Measurements from ENCODE around the gene MPND.

The MPND gene

DNA sequence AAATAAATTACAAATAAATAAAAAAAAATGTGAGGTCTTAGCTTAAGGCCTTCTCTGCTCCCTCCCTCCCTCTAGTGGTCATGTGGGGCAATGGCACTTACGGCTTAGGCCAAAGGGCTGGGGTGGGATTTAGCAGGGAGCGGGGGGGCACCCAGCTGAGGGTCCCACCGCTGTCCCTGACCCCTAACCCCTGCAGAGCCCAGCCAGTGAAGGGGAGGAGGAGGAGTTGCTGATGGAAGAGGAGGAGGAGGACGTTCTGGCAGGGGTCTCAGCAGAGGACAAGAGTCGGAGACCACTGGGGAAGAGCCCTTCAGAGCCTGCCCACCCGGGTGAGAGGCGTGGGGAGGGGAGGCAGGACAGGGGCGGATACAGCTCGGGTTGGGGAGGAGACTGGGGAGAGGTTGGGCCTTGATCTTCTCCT, 9.3 kb downstream of the MPND start:
- peak; percentile 94 for TF ChIP-seq CTCF (IDR thresholded peaks at IDR 0.05; ENCODE audit: low read depth, low read length)
- no peak overlapping the region for H3K4me3 ChIP-seq (ENCODE audit: low read depth, low read length)

GRCh38 chr19:4354282-4354681, 10.9 kb downstream of the MPND start:
- H3K4me3 ChIP-seq (ENCODE audit: low read depth, low read length): no peak overlapping the region
- TF ChIP-seq CTCF (IDR thresholded peaks at IDR 0.05; ENCODE audit: low read depth, low read length): no peak

GRCh38 chr19:4354897-4355296, 11.5 kb downstream of the MPND start:
- H3K4me3 ChIP-seq (ENCODE audit: low read depth, low read length): no peak overlapping the region
- no peak for TF ChIP-seq CTCF (IDR thresholded peaks at IDR 0.05; ENCODE audit: low read depth, low read length)

DNA sequence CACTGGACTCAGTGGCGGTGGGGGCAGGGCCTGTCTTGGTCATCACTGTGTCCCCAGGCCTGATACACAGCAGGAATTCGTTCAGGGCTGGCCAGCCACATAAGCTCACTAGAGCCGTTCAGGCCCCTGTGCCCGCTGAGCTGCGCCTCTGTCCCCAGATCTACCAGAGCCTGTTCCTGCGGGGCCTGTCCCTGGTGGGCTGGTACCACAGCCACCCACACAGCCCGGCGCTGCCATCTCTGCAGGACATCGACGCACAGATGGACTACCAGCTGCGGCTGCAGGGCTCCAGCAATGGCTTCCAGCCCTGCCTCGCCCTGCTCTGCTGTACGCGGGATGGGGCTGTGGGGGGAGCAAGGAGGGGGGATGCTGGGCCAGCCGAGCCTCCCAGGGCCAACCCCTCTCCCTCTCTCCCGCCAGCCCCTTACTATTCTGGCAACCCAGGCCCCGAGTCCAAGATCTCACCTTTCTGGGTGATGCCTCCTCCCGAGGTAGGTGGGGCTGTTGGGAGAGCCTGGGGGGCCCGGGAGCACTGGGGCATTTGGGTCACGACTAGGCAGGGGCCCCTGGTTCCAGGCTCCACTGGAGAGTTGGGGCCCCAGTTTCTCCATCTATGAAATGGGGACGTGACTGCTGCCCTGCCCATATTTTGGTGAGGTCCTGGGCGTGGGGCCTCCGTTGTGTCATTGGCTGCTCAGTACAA, 13.9 kb downstream of the MPND start:
- H3K4me3 ChIP-seq (ENCODE audit: low read depth, low read length): no peak overlapping the region
- no peak for TF ChIP-seq CTCF (IDR thresholded peaks at IDR 0.05; ENCODE audit: low read depth, low read length)

- no peak for TF ChIP-seq CTCF (IDR thresholded peaks at IDR 0.05; ENCODE audit: low read depth, low read length)
- no peak overlapping the region for H3K4me3 ChIP-seq (ENCODE audit: low read depth, low read length)
Measured at GRCh38 chr19:4357921-4358326, 14.6 kb downstream of the MPND start.

DNA sequence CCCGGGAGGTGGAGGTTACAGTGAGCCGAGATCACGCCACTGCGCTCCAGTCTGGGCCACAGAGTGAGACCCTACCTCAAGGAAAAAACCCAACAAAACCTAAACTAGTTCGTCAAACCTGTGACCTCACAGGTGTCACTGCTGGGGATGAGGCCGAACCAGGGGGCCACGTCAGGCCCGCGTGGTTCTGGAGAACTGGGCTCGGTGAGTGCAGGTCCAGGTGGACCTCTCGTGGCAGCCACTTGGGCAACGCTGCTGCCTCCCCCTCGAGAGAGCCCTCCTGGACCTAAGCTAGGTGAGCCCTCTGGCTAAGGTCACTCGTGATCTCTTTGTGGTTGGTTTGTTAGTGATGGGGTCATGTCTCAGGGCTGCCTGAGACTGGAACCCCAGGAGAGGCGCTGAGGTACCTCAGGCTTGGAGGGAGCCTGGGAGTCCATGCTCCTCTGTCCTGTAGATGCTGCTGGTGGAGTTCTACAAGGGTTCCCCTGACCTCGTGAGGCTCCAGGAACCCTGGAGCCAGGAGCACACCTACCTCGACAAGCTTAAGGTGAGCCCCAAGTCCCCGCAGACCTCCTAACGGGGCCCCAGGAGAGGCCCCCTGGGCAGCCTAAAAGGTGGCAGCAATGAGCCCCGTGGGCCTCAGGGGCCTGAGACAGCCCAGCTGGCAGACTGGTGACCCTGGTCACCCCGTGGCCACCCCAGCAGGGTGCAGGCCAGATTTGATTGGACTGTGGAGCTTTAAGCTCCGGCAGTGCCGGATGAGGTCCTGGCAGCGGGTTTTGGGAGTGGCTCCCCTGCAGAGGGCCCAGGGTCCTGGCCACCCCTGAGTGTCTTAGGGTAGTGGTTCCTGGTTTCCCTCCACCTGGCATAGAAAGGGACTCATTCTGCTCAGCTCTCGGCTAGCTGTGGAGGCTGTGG, 15.6 kb downstream of the MPND start:
- H3K4me3 ChIP-seq (ENCODE audit: low read depth, low read length): no peak overlapping the region
- TF ChIP-seq CTCF (IDR thresholded peaks at IDR 0.05; ENCODE audit: low read depth, low read length): no peak

GRCh38 chr19:4359627-4360000, 16.3 kb downstream of the MPND start:
- no peak for TF ChIP-seq CTCF (IDR thresholded peaks at IDR 0.05; ENCODE audit: low read depth, low read length)
- no peak overlapping the region for H3K4me3 ChIP-seq (ENCODE audit: low read depth, low read length)
